Progenitor cell of endocrine pancreas (in vitro differentiated cells): ENCODE results near the gene SMYD1. TPM values are rescaled to one million over a fixed set of nuclear protein-coding genes. Genes with fewer than 3 reads are reported as not detected.
A peak's percentile ranks its signal among the peaks of the same experiment; 100 is the strongest.

ENCODE experiments used
- DNase-seq: peaks from one replicate; pipeline ENCODE4 v3.0.0; 2021; ENCODE audit warnings: low spot score; ENCODE audit not compliant: unreplicated experiment
- H3K27ac Mint-ChIP-seq: 2 replicates; pipeline ENCODE4 v1.8.0; 2021; ENCODE audit warnings: mild to moderate bottlenecking, moderate library complexity, mixed read lengths
- H3K27me3 Mint-ChIP-seq: 2 replicates; pipeline ENCODE4 v1.8.0; 2021; ENCODE audit warnings: mixed read lengths
- H3K36me3 Mint-ChIP-seq: 2 replicates; pipeline ENCODE4 v1.8.0; 2022; ENCODE audit warnings: mixed read lengths; ENCODE audit not compliant: insufficient read depth
- H3K4me1 Mint-ChIP-seq: 2 replicates; pipeline ENCODE4 v1.8.0; 2021; ENCODE audit warnings: low read depth, mixed read lengths
- H3K4me3 Mint-ChIP-seq: 2 replicates; pipeline ENCODE4 v1.8.0; 2021; ENCODE audit warnings: low read depth, mild to moderate bottlenecking, moderate library complexity, mixed read lengths
- H3K9me3 Mint-ChIP-seq: 2 replicates; pipeline ENCODE4 v1.8.0; 2021; ENCODE audit warnings: low read depth, mixed read lengths
- total RNA-seq: library from RNA; stranded (reverse); gene quantifications from 2 replicates; pipeline ENCODE4 v1.2.1, GENCODE V29; 2021
- TF ChIP-seq, protein P1 (sequence below): fragments of 200-600 bp; sonication (generic); IDR thresholded peaks from one replicate; pipeline ENCODE4 v1.5.0; 2021; ENCODE audit warnings: antibody characterized with exemption, mild to moderate bottlenecking; ENCODE audit not compliant: unreplicated experiment

SMYD1 gene
- total RNA-seq, 1 donor from 2014 or later: not detected

DNA sequence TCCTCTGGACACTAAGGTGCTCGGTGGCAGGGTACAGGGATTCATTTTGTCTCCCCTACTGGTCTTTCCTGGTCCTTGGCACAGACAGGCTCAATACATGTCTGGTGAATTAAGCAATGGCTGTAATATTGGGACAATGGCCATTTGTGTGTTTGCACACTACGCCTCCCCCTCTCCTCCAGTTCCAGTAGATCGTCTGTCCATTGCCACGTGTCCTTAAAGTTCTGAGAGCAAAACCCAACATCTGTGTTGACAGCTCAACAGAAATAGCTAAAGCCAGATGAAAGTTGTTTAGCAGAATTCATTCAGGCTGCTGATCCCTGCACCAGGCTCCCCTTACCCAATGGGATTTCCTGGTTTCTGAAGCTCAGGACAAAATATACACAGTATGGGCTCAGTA is 69.2 kb downstream of the SMYD1 start:
- DNase-seq: no peak
- Mint-ChIP-seq H3K9me3 (peaks cover 11% of the 10 kb centered on the region), H3K4me3 (no peak overlapping the region), H3K27ac (no peak overlapping the region), H3K36me3 (no peaks in the 10 kb centered on the region), H3K27me3 (no peaks in the 10 kb centered on the region), H3K4me1 (peaks cover 6% of the 10 kb centered on the region)
- TF ChIP-seq, protein P1, sequence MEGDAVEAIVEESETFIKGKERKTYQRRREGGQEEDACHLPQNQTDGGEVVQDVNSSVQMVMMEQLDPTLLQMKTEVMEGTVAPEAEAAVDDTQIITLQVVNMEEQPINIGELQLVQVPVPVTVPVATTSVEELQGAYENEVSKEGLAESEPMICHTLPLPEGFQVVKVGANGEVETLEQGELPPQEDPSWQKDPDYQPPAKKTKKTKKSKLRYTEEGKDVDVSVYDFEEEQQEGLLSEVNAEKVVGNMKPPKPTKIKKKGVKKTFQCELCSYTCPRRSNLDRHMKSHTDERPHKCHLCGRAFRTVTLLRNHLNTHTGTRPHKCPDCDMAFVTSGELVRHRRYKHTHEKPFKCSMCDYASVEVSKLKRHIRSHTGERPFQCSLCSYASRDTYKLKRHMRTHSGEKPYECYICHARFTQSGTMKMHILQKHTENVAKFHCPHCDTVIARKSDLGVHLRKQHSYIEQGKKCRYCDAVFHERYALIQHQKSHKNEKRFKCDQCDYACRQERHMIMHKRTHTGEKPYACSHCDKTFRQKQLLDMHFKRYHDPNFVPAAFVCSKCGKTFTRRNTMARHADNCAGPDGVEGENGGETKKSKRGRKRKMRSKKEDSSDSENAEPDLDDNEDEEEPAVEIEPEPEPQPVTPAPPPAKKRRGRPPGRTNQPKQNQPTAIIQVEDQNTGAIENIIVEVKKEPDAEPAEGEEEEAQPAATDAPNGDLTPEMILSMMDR: no peak

DNA sequence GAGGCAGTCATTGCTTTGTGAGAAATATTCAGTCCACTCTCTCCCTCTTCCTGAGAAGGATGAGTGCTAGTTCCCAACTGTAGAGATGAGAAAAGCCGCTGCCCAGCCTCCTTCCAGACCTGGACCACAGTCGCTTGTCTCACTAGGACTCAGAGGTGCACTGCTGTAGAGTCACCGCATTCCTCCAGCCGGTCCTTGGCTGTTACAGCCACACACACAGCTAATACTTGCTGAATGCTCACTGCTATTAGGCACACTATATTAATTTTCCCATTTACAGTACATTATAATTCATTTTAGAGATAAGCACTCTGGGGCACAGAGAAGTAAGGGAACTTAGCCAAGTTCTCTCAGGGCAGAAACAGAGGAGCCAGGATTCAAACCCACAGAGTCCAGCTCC is 70.2 kb downstream of the SMYD1 start:
- H3K4me3 Mint-ChIP-seq: no peak overlapping the region
- TF ChIP-seq, protein P1: no peak
- H3K27me3 Mint-ChIP-seq: no peaks in the 10 kb centered on the region
- no peaks in the 10 kb centered on the region for H3K36me3 Mint-ChIP-seq
- peaks cover 6% of the 10 kb centered on the region for H3K4me1 Mint-ChIP-seq
- peaks cover 14% of the 10 kb centered on the region for H3K9me3 Mint-ChIP-seq
- DNase-seq: no peak
- peak overlapping the region; percentile 44 for H3K27ac Mint-ChIP-seq

DNA sequence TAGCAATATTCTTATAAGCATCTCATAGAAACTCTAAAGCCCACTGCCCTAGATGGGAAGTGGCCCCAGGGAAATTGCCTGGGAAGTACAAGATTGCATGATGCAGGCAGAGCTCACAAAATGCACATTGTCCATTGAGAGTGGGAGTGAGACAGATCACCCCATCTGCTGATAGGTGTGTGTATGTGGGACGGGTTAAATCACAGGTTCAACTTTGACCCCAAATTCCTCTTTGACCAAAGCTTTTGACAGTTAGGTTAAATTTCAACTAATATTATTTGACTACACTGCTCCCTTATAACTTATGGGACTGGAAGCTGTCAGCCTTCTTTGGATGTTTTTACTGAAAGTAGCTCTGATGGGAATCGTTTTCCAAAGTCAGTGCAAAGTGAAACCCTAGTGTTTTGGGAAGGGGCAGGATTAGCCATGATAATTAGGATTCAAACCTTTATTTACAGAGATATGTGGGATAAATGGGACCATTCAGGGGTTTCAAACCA is 71.6 kb downstream of the SMYD1 start:
- Mint-ChIP-seq H3K4me3 (no peak overlapping the region), H3K27me3 (peaks cover 2% of the 10 kb centered on the region), H3K9me3 (peaks cover 27% of the 10 kb centered on the region), H3K36me3 (peaks cover 3% of the 10 kb centered on the region), H3K4me1 (peaks cover 6% of the 10 kb centered on the region), H3K27ac (no peak overlapping the region)
- TF ChIP-seq, protein P1: no peak
- no peak for DNase-seq

DNA sequence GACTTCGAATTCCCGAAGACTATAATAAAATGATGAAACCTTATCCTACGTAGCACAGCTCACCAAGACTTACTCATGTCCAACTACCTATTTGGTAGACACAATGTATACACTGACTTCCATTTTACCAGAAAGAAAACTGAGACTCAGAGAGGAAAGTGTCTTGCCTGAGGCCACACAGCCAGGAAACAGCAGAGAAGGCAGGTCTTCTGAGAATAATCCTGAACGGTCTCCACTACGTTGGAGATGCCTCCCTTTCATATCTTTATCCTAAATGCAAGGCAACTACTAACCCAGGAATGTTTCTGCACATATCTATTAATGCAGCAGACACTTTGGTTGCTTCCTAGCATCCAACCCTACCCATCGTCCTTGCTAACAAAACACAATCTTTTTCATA is 72.2 kb downstream of the SMYD1 start:
- peaks cover 6% of the 10 kb centered on the region for H3K4me1 Mint-ChIP-seq
- H3K27ac Mint-ChIP-seq: no peak overlapping the region
- peaks cover 3% of the 10 kb centered on the region for H3K36me3 Mint-ChIP-seq
- H3K9me3 Mint-ChIP-seq: peaks cover 27% of the 10 kb centered on the region
- H3K27me3 Mint-ChIP-seq: peaks cover 2% of the 10 kb centered on the region
- no peak overlapping the region for H3K4me3 Mint-ChIP-seq
- no peak for DNase-seq
- TF ChIP-seq, protein P1: no peak

DNA sequence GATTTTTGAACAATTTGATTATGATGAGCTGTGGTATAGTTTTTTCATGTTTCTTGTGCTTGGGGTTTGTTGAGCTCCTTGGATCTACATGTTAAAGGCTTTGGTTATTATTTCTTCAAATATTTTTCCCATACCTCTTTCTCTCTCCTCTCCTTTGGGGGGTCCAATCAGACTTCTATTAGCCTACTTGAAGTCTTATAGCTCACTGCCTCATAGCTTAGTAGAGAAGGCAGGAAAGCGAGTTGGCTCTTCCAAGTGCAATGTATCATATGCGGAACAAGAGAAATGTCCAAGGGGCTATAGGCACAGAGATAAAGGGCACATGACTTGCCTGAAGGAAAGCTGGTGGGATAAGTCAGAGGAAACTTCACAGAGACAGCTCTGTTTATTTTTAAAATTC is 74.3 kb downstream of the SMYD1 start:
- no peak overlapping the region for H3K4me3 Mint-ChIP-seq
- H3K4me1 Mint-ChIP-seq: peaks cover 6% of the 10 kb centered on the region
- peaks cover 3% of the 10 kb centered on the region for H3K36me3 Mint-ChIP-seq
- no peak for DNase-seq
- H3K27ac Mint-ChIP-seq: no peak overlapping the region
- TF ChIP-seq, protein P1: no peak
- H3K9me3 Mint-ChIP-seq: peaks cover 27% of the 10 kb centered on the region
- peaks cover 2% of the 10 kb centered on the region for H3K27me3 Mint-ChIP-seq
